ENCODE results near the gene CANX. TPM values are rescaled to one million over a fixed set of nuclear protein-coding genes. Genes with fewer than 3 reads are reported as not detected.
A peak's percentile ranks its signal among the peaks of the same experiment; 100 is the strongest.

CANX gene
- total and polyA plus RNA-seq, 2 of the 13 experiments (the other 11 are each of a cell fraction or from before 2014, with no cell fraction given): 477 to 680 TPM

GRCh38 chr5:179678223-179679013 is 20.3 kb upstream of the CANX start (continued):
- TF ChIP-seq HNRNPL (IDR thresholded peaks at IDR 0.05; ENCODE audit: low read depth, low read length) (0 out of 2 replicates have a peak, but pooled peaks have one; percentile 67), ZNF33A (CRISPR knock-in tag; IDR thresholded peaks at IDR 0.05; ENCODE audit: borderline replicate concordance) (peak; percentile 87; the same call in 1 of the 2 replicates), ZNF501 (CRISPR knock-in tag; IDR thresholded peaks at IDR 0.05) (peak; percentile 87), TMF1 (CRISPR knock-in tag; IDR thresholded peaks at IDR 0.05; ENCODE audit: low read depth) (peak; percentile 95), ARNTL (CRISPR knock-in tag; IDR thresholded peaks at IDR 0.05) (peak; percentile 72), PAXIP1 (CRISPR knock-in tag; conservative IDR thresholded peaks at IDR 0.05) (peak; percentile 65), MTA1 (CRISPR knock-in tag; IDR thresholded peaks at IDR 0.05; ENCODE audit: borderline replicate concordance) (peak; percentile 75), EEA1 (CRISPR knock-in tag; IDR thresholded peaks at IDR 0.05; ENCODE audit: borderline replicate concordance) (peak; percentile 12; the same call in 1 of the 2 replicates), SP4 (CRISPR knock-in tag; IDR thresholded peaks at IDR 0.05) (peak; percentile 83; the same call in 1 of the 2 replicates), RCOR2 (CRISPR knock-in tag; IDR thresholded peaks at IDR 0.05) (no peak), ZNF382 (CRISPR knock-in tag; IDR thresholded peaks at IDR 0.05; ENCODE audit: borderline replicate concordance) (no peak), SMAD3 (CRISPR knock-in tag; IDR thresholded peaks at IDR 0.05) (peak; percentile 54; the same call in 1 of the 2 replicates), CREB1 (IDR thresholded peaks at IDR 0.05) (peak; percentile 84), CREB1 (CRISPR knock-in tag; IDR thresholded peaks at IDR 0.05) (no peak), JUN (CRISPR knock-in tag; IDR thresholded peaks at IDR 0.05) (peak; percentile 84), DRAP1 (CRISPR knock-in tag; IDR thresholded peaks at IDR 0.05) (peak; percentile 68), FOXO1 (CRISPR knock-in tag; IDR thresholded peaks at IDR 0.05) (peak; percentile 28), WIZ (CRISPR knock-in tag; IDR thresholded peaks at IDR 0.05) (no peak; the same call in 1 of the 2 replicates), ZNF142 (CRISPR knock-in tag; IDR thresholded peaks at IDR 0.05) (peak; percentile 81), ZNF768 (CRISPR knock-in tag; IDR thresholded peaks at IDR 0.05) (peak; percentile 78), SRSF4 (IDR thresholded peaks at IDR 0.05; ENCODE audit: low read depth, low read length, poor library complexity, severe bottlenecking) (no peak)

Measured in HepG2 (cell line).